PC-9 (cell line): ENCODE measurements around the gene MAP7D2. TPM values are rescaled to one million over a fixed set of nuclear protein-coding genes. Genes with fewer than 3 reads are reported as not detected.

Experiments used
- BruUV-seq: library from RNA; stranded (reverse); fragments of 400-500 nt; replicated peaks from 2 replicates; lab custom pipeline; 2021; lab: Mats Ljungman, UMichigan
- CTCF ChIA-PET: fragments of 300-600 bp; sonication (Branson Sonifier 250); formaldehyde crosslinking; loops from one replicate; lab custom pipeline; 2022; ENCODE audit warnings: antibody characterized with exemption; lab: Charles Lee
- POLR2A ChIA-PET: fragments of 300-600 bp; sonication (Branson Sonifier 250); formaldehyde crosslinking; loops from one replicate; lab custom pipeline; 2022; ENCODE audit warnings: antibody characterized with exemption; ENCODE audit not compliant: unreplicated experiment; lab: Charles Lee
- DNase-seq, 2 experiments: peaks; one replicate each; pipeline versions ENCODE4 v3.0.0 to v3.0.0-alpha.2; 2015 to 2022; ENCODE audit warnings: mixed read lengths in 1 of 2
- H2AFZ ChIP-seq: fragments of 200-600 bp; sonication (generic); 2 replicates; pipeline ENCODE4 v1.8.1; 2017; ENCODE audit warnings: antibody characterized with exemption
- H3F3A ChIP-seq: fragments of 200-600 bp; sonication (generic); 2 replicates; pipeline ENCODE4 v1.8.1; 2017; ENCODE audit warnings: antibody characterized with exemption, mild to moderate bottlenecking, low read depth; ENCODE audit not compliant: insufficient read depth
- H3K27ac ChIP-seq: fragments of 200-600 bp; sonication (generic); 2 replicates; pipeline ENCODE4 v1.6.1; 2016; ENCODE audit warnings: mixed run types
- H3K27me3 ChIP-seq: fragments of 200-600 bp; sonication (generic); 2 replicates; pipeline ENCODE4 v1.6.1; 2016; ENCODE audit warnings: low read depth, mixed run types; ENCODE audit not compliant: insufficient read depth
- H3K36me3 ChIP-seq: fragments of 200-600 bp; sonication (generic); 2 replicates; pipeline ENCODE4 v1.6.1; 2016; ENCODE audit warnings: low read depth, mixed run types
- H3K4me1 ChIP-seq: fragments of 200-600 bp; sonication (generic); replicated peaks from 2 replicates; pipeline ENCODE4 v1.6.1; 2016; ENCODE audit warnings: mixed run types; ENCODE audit not compliant: insufficient read depth
- H3K4me2 ChIP-seq: fragments of 200-600 bp; sonication (generic); 2 replicates; pipeline ENCODE4 v1.6.1; 2017; ENCODE audit warnings: mixed run types
- H3K4me3 ChIP-seq: fragments of 200-600 bp; sonication (generic); 2 replicates; pipeline ENCODE4 v1.6.1; 2016; ENCODE audit warnings: mixed run types
- H3K79me2 ChIP-seq: fragments of 200-600 bp; sonication (generic); 2 replicates; pipeline ENCODE4 v1.6.1; 2017; ENCODE audit warnings: low read depth, mixed run types
- H3K9me2 ChIP-seq: fragments of 200-600 bp; sonication (generic); 2 replicates; pipeline ENCODE4 v1.8.1; 2017; ENCODE audit warnings: mild to moderate bottlenecking; ENCODE audit not compliant: insufficient read depth
- H3K9me3 ChIP-seq: fragments of 200-600 bp; sonication (generic); 2 replicates; pipeline ENCODE4 v1.8.1; 2016; ENCODE audit warnings: low read depth; ENCODE audit not compliant: insufficient read depth
- H4K20me1 ChIP-seq: fragments of 200-600 bp; sonication (generic); 2 replicates; pipeline ENCODE4 v1.8.1; 2017; ENCODE audit not compliant: insufficient read depth
- CTCF ChIP-seq: fragments of 200-600 bp; sonication (generic); conservative IDR thresholded peaks from 2 replicates; pipeline ENCODE4 v1.6.1; 2017; ENCODE audit warnings: mixed run types, antibody characterized with exemption, mild to moderate bottlenecking, moderate library complexity
- EZH2 ChIP-seq: fragments of 200-600 bp; sonication (generic); IDR thresholded peaks from 2 replicates; pipeline ENCODE4 v1.8.0; 2017; ENCODE audit warnings: antibody characterized with exemption, low read depth
- intact Hi-C: fragments of 100-400 bp; cut with micrococcal nuclease; formaldehyde crosslinking; loops from one replicate; pipeline ENCODE4 v1.10.0; 2022; ENCODE audit not compliant: unreplicated experiment
- total RNA-seq: library from RNA; stranded (reverse); gene quantifications from 2 replicates; pipeline ENCODE4 v1.2.3, GENCODE V29; 2021

Gene MAP7D2
- total RNA-seq, 1 experiment from 2014 or later: not detected

DNA sequence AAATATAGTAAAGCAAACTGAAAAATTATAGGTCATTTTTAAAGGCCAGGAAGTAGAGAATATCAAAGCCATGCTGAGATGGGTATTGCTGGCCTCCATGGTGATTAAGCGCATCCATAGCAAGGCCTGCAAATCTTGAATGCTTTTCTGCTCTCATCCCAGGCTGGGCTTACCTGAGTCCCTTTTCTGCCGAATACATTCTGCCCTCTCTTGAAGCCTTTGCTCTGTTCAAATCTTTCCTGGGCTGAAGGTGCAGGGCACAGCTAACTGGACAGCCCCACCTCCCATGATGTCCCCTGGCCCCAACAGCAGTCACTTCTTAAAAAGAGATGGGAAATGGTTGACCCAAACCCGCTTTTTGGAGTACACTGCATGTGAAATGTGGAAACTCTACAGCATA, 35.0 kb upstream of the MAP7D2 start:
- no peaks in the 10 kb centered on the region for H3K4me1 ChIP-seq
- H2AFZ ChIP-seq: no peak overlapping the region
- intact Hi-C loops: no loop called here
- no peak overlapping the region for H3K4me2 ChIP-seq
- H3K4me3 ChIP-seq: no peak overlapping the region
- TF ChIP-seq CTCF (no peak), EZH2 (no peak)
- BruUV-seq: no TSS peak
- no peaks in the 10 kb centered on the region for H3K36me3 ChIP-seq
- no peaks in the 10 kb centered on the region for H3F3A ChIP-seq
- CTCF ChIA-PET: no interaction called here
- POLR2A ChIA-PET: no interaction called here
- H4K20me1 ChIP-seq: no peaks in the 10 kb centered on the region
- no peaks in the 10 kb centered on the region for H3K79me2 ChIP-seq
- DNase-seq: no peak
- H3K27ac ChIP-seq: no peak overlapping the region
- no peaks in the 10 kb centered on the region for H3K9me2 ChIP-seq
- H3K9me3 ChIP-seq: no peaks in the 10 kb centered on the region
- H3K27me3 ChIP-seq: no peaks in the 10 kb centered on the region

DNA sequence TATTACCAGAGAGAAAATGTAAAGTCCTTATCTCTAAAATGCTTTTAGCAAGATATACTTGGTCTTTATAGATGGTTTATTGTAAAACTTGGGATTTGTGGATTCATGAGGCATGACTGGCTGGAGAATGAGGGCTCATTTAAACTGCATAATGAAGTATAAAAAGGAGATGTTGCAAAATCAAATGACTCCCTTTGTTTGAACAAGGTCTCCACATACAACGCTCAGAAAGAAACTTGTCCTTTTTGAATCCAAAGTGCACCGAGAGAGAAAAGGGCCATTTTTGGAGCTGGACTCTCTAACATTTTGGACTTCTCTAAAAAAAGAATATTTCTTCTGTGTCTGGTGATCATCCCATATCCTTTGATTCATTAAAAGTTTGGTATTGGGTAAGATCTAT, 32.6 kb upstream of the MAP7D2 start:
- Histone ChIP-seq H3K79me2 (no peaks in the 10 kb centered on the region), H3K9me2 (no peaks in the 10 kb centered on the region), H3K36me3 (no peaks in the 10 kb centered on the region), H3K27ac (no peak overlapping the region), H3F3A (no peaks in the 10 kb centered on the region), H2AFZ (no peak overlapping the region), H3K4me2 (no peak overlapping the region), H4K20me1 (no peaks in the 10 kb centered on the region), H3K9me3 (no peaks in the 10 kb centered on the region), H3K4me1 (no peaks in the 10 kb centered on the region), H3K4me3 (no peak overlapping the region), H3K27me3 (no peaks in the 10 kb centered on the region)
- ChIA-PET CTCF (no interaction called here), POLR2A (no interaction called here)
- DNase-seq: no peak
- intact Hi-C loops: no loop called here
- no TSS peak for BruUV-seq
- TF ChIP-seq EZH2 (no peak), CTCF (no peak)

DNA sequence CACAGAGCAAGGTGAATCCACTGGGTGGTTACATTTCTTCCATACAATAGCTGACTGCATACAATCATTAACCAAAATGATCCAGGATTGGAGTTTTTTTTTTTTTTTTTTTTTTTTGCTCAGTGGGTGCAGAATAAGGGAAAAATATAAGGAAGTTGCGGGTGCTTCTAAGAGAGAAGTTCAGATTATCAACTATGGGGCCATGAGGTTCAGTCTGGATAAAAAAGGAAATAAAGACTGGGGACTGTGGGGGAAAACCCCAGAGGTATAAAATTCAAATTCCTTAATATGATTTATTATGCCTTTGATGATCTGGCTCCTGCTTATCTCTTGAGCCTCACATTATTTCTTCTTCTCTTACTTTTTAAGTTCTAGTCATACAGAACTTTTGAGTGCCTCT, 30.9 kb upstream of the MAP7D2 start:
- no peak overlapping the region for H3K4me2 ChIP-seq
- intact Hi-C loops: no loop called here
- ChIA-PET POLR2A (no interaction called here), CTCF (no interaction called here)
- no peak overlapping the region for H2AFZ ChIP-seq
- no peaks in the 10 kb centered on the region for H3K9me2 ChIP-seq
- no peaks in the 10 kb centered on the region for H3F3A ChIP-seq
- no peaks in the 10 kb centered on the region for H3K79me2 ChIP-seq
- H3K27ac ChIP-seq: no peak overlapping the region
- no peaks in the 10 kb centered on the region for H3K27me3 ChIP-seq
- no peaks in the 10 kb centered on the region for H3K4me1 ChIP-seq
- no peaks in the 10 kb centered on the region for H4K20me1 ChIP-seq
- no TSS peak for BruUV-seq
- H3K4me3 ChIP-seq: no peak overlapping the region
- no peak for TF ChIP-seq EZH2
- no peak for TF ChIP-seq CTCF
- no peaks in the 10 kb centered on the region for H3K36me3 ChIP-seq
- H3K9me3 ChIP-seq: no peaks in the 10 kb centered on the region
- DNase-seq: no peak
